SJSA1 (cell line): ENCODE measurements around the gene PLCL2. TPM values are rescaled to one million over a fixed set of nuclear protein-coding genes. Genes with fewer than 3 reads are reported as not detected.
"Not testable (repeated sequence)": the region's sequence is repeated elsewhere in the genome, so short reads cannot be mapped to it uniquely, and the experiment has no call there.

Source experiments
- DNase-seq, 2 experiments: peaks; one replicate each; pipeline ENCODE4 v3.0.0-alpha.2; 2015 to 2020; ENCODE audit warnings: low spot score in 2 of 2, low read depth in 1 of 2
- H3K27ac ChIP-seq: fragments of 250-450 bp; sonication (Bioruptor Pico); 2 replicates; pipeline ENCODE4 v1.5.1; 2020; ENCODE audit warnings: mild to moderate bottlenecking, moderate library complexity
- H3K27me3 ChIP-seq: fragments of 250-450 bp; sonication (Bioruptor Pico); replicated peaks from 2 replicates; pipeline ENCODE4 v1.5.1; 2020; ENCODE audit warnings: mild to moderate bottlenecking, moderate library complexity
- H3K36me3 ChIP-seq: fragments of 250-450 bp; sonication (Bioruptor Pico); 2 replicates; pipeline ENCODE4 v1.5.1; 2020; ENCODE audit warnings: mild to moderate bottlenecking
- H3K4me1 ChIP-seq: fragments of 250-450 bp; sonication (Bioruptor Pico); replicated peaks from 2 replicates; pipeline ENCODE4 v1.6.1; 2021; ENCODE audit warnings: mild to moderate bottlenecking
- H3K4me3 ChIP-seq: fragments of 250-450 bp; sonication (Bioruptor Pico); 2 replicates; pipeline ENCODE4 v1.5.1; 2020; ENCODE audit warnings: mild to moderate bottlenecking
- H3K9me3 ChIP-seq: fragments of 250-450 bp; sonication (Bioruptor Pico); replicated peaks from 2 replicates; pipeline ENCODE4 v1.5.1; 2020; ENCODE audit warnings: mild to moderate bottlenecking
- total RNA-seq: library from RNA; depleted of rRNA; stranded (reverse); fragments of >200 nt; shearing (Covaris generic); gene quantifications from 2 replicates; pipeline ENCODE4 v1.2.3, GENCODE V29; 2014

PLCL2 gene
- total RNA-seq, 1 experiment from 2014 or later, result 9.3 TPM

GRCh38 chr3:17106801-17107200 lies 222.0 kb downstream of the PLCL2 start:
- not testable (repeated sequence) for H3K27ac ChIP-seq, H3K27me3 ChIP-seq, H3K36me3 ChIP-seq, H3K9me3 ChIP-seq, H3K4me1 ChIP-seq, H3K4me3 ChIP-seq, DNase-seq

GRCh38 chr3:17110660-17111396 lies 226.1 kb downstream of the PLCL2 start:
- Histone ChIP-seq H3K4me1 (no peaks in the 10 kb centered on the region), H3K27me3 (no peaks in the 10 kb centered on the region), H3K27ac (no peak overlapping the region), H3K36me3 (no peaks in the 10 kb centered on the region), H3K9me3 (no peaks in the 10 kb centered on the region), H3K4me3 (no peak overlapping the region)
- no peak for DNase-seq

GRCh38 chr3:17111586-17111985 lies 226.8 kb downstream of the PLCL2 start:
- H3K27me3 ChIP-seq, result no peaks in the 10 kb centered on the region
- no peaks in the 10 kb centered on the region for H3K4me1 ChIP-seq
- H3K27ac ChIP-seq, result no peak overlapping the region
- no peak for DNase-seq
- H3K4me3 ChIP-seq, result no peak overlapping the region
- H3K36me3 ChIP-seq, result no peaks in the 10 kb centered on the region
- no peaks in the 10 kb centered on the region for H3K9me3 ChIP-seq

- no peak overlapping the region for H3K27ac ChIP-seq
- H3K4me3 ChIP-seq, result no peak overlapping the region
These were observed 230.4 kb downstream of the PLCL2 start for GRCh38 chr3:17115186-17115585.

GRCh38 chr3:17116007-17116600 lies 231.3 kb downstream of the PLCL2 start:
- no peaks in the 10 kb centered on the region for H3K9me3 ChIP-seq
- H3K36me3 ChIP-seq, result no peaks in the 10 kb centered on the region
- no peak for DNase-seq
- H3K27me3 ChIP-seq, result no peaks in the 10 kb centered on the region
- no peaks in the 10 kb centered on the region for H3K4me1 ChIP-seq
- H3K27ac ChIP-seq, result no peak overlapping the region
- H3K4me3 ChIP-seq, result no peak overlapping the region

More at GRCh38 chr3:17115186-17115585, 230.4 kb downstream of the PLCL2 start:
- Histone ChIP-seq H3K27me3 (no peaks in the 10 kb centered on the region), H3K4me1 (no peaks in the 10 kb centered on the region), H3K36me3 (no peaks in the 10 kb centered on the region), H3K9me3 (no peaks in the 10 kb centered on the region)
- no peak for DNase-seq

- H3K27me3 ChIP-seq, result no peaks in the 10 kb centered on the region
- no peak overlapping the region for H3K27ac ChIP-seq
- H3K9me3 ChIP-seq, result no peaks in the 10 kb centered on the region
- no peaks in the 10 kb centered on the region for H3K4me1 ChIP-seq
- H3K4me3 ChIP-seq, result no peak overlapping the region
- DNase-seq, result no peak
- H3K36me3 ChIP-seq, result no peaks in the 10 kb centered on the region
These were observed 234.0 kb downstream of the PLCL2 start for GRCh38 chr3:17118771-17119170.

GRCh38 chr3:17119201-17120072 lies 234.7 kb downstream of the PLCL2 start:
- H3K4me3 ChIP-seq, result no peak overlapping the region
- H3K9me3 ChIP-seq, result no peaks in the 10 kb centered on the region
- no peak overlapping the region for H3K27ac ChIP-seq
- H3K4me1 ChIP-seq, result no peaks in the 10 kb centered on the region
- H3K36me3 ChIP-seq, result no peaks in the 10 kb centered on the region
- H3K27me3 ChIP-seq, result no peaks in the 10 kb centered on the region
- no peak for DNase-seq

GRCh38 chr3:17120115-17120514 lies 235.4 kb downstream of the PLCL2 start:
- Histone ChIP-seq H3K27me3 (no peaks in the 10 kb centered on the region), H3K36me3 (no peaks in the 10 kb centered on the region), H3K4me3 (no peak overlapping the region), H3K9me3 (no peaks in the 10 kb centered on the region), H3K4me1 (no peaks in the 10 kb centered on the region), H3K27ac (no peak overlapping the region)
- DNase-seq, result no peak

GRCh38 chr3:17121336-17121735 lies 236.6 kb downstream of the PLCL2 start:
- no peaks in the 10 kb centered on the region for H3K36me3 ChIP-seq
- H3K9me3 ChIP-seq, result no peaks in the 10 kb centered on the region
- DNase-seq, result no peak
- H3K27ac ChIP-seq, result no peak overlapping the region
- H3K4me1 ChIP-seq, result no peaks in the 10 kb centered on the region
- no peak overlapping the region for H3K4me3 ChIP-seq
- H3K27me3 ChIP-seq, result no peaks in the 10 kb centered on the region

GRCh38 chr3:17122758-17123157 lies 238.0 kb downstream of the PLCL2 start:
- Histone ChIP-seq H3K4me3 (no peak overlapping the region), H3K36me3 (no peaks in the 10 kb centered on the region), H3K27ac (no peak overlapping the region), H3K9me3 (no peaks in the 10 kb centered on the region), H3K27me3 (no peaks in the 10 kb centered on the region), H3K4me1 (no peaks in the 10 kb centered on the region)
- DNase-seq, result no peak

GRCh38 chr3:17125738-17126442 lies 241.1 kb downstream of the PLCL2 start:
- Histone ChIP-seq H3K9me3 (no peaks in the 10 kb centered on the region), H3K4me3 (no peak overlapping the region), H3K4me1 (no peaks in the 10 kb centered on the region), H3K36me3 (no peaks in the 10 kb centered on the region), H3K27ac (no peak overlapping the region), H3K27me3 (no peaks in the 10 kb centered on the region)
- DNase-seq, result no peak

GRCh38 chr3:17128671-17129070 lies 243.9 kb downstream of the PLCL2 start:
- not testable (repeated sequence) for H3K27ac ChIP-seq, H3K9me3 ChIP-seq, H3K4me1 ChIP-seq, H3K27me3 ChIP-seq, H3K4me3 ChIP-seq, H3K36me3 ChIP-seq
- peak in 1 of 2 experiments; percentile 8 for DNase-seq

- Histone ChIP-seq H3K9me3 (no peaks in the 10 kb centered on the region), H3K27ac (no peak overlapping the region), H3K36me3 (no peaks in the 10 kb centered on the region), H3K4me3 (no peak overlapping the region), H3K27me3 (no peaks in the 10 kb centered on the region), H3K4me1 (no peaks in the 10 kb centered on the region)
- no peak for DNase-seq
These were observed 244.8 kb downstream of the PLCL2 start for GRCh38 chr3:17129556-17129955.
